WTC11 (cell line): ENCODE measurements around the gene STN1. TPM values are rescaled to one million over a fixed set of nuclear protein-coding genes. Genes with fewer than 3 reads are reported as not detected.

ENCODE experiments used
- ATAC-seq: fragments of 200-7000 bp; cut with Tn5 transposase; 2 replicates; pipeline ENCODE4 v1.10.0; 2021; ENCODE audit warnings: mild to moderate bottlenecking, moderate library complexity
- CTCF ChIA-PET: fragments of 300-600 bp; sonication (Branson Sonifier 250); formaldehyde crosslinking; loops from one replicate; lab custom pipeline; 2021; ENCODE audit warnings: antibody characterized with exemption; lab: Charles Lee
- POLR2A ChIA-PET: fragments of 350-600 bp; sonication (Branson Sonifier 250); formaldehyde crosslinking; loops from one replicate; lab custom pipeline; 2021; ENCODE audit warnings: antibody characterized with exemption; lab: Charles Lee
- DNase-seq: peaks from one replicate; pipeline ENCODE4 v3.0.0; 2021; ENCODE audit warnings: low spot score
- H3K27ac Mint-ChIP-seq: 2 replicates; pipeline ENCODE4 v1.8.0; 2021; ENCODE audit warnings: mixed read lengths
- H3K27me3 Mint-ChIP-seq: 2 replicates; pipeline ENCODE4 v1.8.0; 2021; ENCODE audit warnings: low read depth, mild to moderate bottlenecking, moderate library complexity, mixed read lengths
- H3K36me3 Mint-ChIP-seq: 2 replicates; pipeline ENCODE4 v1.8.0; 2021; ENCODE audit warnings: mixed read lengths
- H3K4me1 Mint-ChIP-seq: 2 replicates; pipeline ENCODE4 v1.8.0; 2022; ENCODE audit warnings: mixed read lengths
- H3K4me3 Mint-ChIP-seq: 2 replicates; pipeline ENCODE4 v1.8.0; 2021; ENCODE audit warnings: mild to moderate bottlenecking, moderate library complexity, mixed read lengths
- H3K9me3 Mint-ChIP-seq: 2 replicates; pipeline ENCODE4 v1.8.0; 2021; ENCODE audit warnings: mixed read lengths
- AR ChIP-seq: fragments of 250-450 bp; sonication (Bioruptor Pico); IDR thresholded peaks from 2 replicates; pipeline ENCODE4 v1.9.0; 2021; ENCODE audit warnings: mild to moderate bottlenecking
- CREM ChIP-seq: sonication (generic); formaldehyde crosslinking; IDR thresholded peaks from 2 replicates; pipeline ENCODE4 v1.8.1; 2022; ENCODE audit warnings: mild to moderate bottlenecking, missing genetic modification reagents, moderate library complexity
- CTCF ChIP-seq: fragments of 200-600 bp; IDR thresholded peaks from 2 replicates; pipeline ENCODE4 v1.8.0; 2022; ENCODE audit warnings: antibody characterized with exemption
- ETV6 ChIP-seq: sonication (generic); formaldehyde crosslinking; IDR thresholded peaks from 2 replicates; pipeline ENCODE4 v1.8.1; 2022; ENCODE audit warnings: mild to moderate bottlenecking, missing genetic modification reagents
- FOXJ3 ChIP-seq: sonication (generic); formaldehyde crosslinking; IDR thresholded peaks from 2 replicates; pipeline ENCODE4 v1.9.0; 2021; ENCODE audit warnings: missing genetic modification reagents, mild to moderate bottlenecking, borderline replicate concordance
- FOXK1 ChIP-seq: sonication (generic); formaldehyde crosslinking; IDR thresholded peaks from 2 replicates; pipeline ENCODE4 v1.8.0; 2022; ENCODE audit warnings: mild to moderate bottlenecking, moderate library complexity, missing genetic modification reagents
- FOXP1 ChIP-seq: sonication (generic); formaldehyde crosslinking; IDR thresholded peaks from 2 replicates; pipeline ENCODE4 v1.8.0; 2022; ENCODE audit warnings: missing genetic modification reagents, mild to moderate bottlenecking, moderate library complexity, borderline replicate concordance
- GABPB1 ChIP-seq: sonication (generic); formaldehyde crosslinking; IDR thresholded peaks from 2 replicates; pipeline ENCODE4 v1.8.1; 2023; ENCODE audit warnings: mild to moderate bottlenecking, missing genetic modification reagents
- MAX ChIP-seq: sonication (generic); formaldehyde crosslinking; IDR thresholded peaks from 2 replicates; pipeline ENCODE4 v1.8.0; 2022; ENCODE audit warnings: mild to moderate bottlenecking, missing genetic modification reagents
- MXD4 ChIP-seq: fragments of 250-450 bp; sonication (Bioruptor Pico); IDR thresholded peaks from 2 replicates; pipeline ENCODE4 v1.8.0; 2021; ENCODE audit warnings: mild to moderate bottlenecking, moderate library complexity, borderline replicate concordance
- NR1H2 ChIP-seq: sonication (generic); formaldehyde crosslinking; IDR thresholded peaks from 2 replicates; pipeline ENCODE4 v1.9.0; 2021; ENCODE audit warnings: mild to moderate bottlenecking, moderate library complexity, missing genetic modification reagents
- SMAD4 ChIP-seq: sonication (generic); formaldehyde crosslinking; IDR thresholded peaks from 2 replicates; pipeline ENCODE4 v1.8.0; 2022; ENCODE audit warnings: mild to moderate bottlenecking, missing genetic modification reagents
- SOX15 ChIP-seq: fragments of 250-450 bp; sonication (Bioruptor Pico); IDR thresholded peaks from 2 replicates; pipeline ENCODE4 v1.9.0; 2021; ENCODE audit warnings: mild to moderate bottlenecking
- SP1 ChIP-seq: sonication (generic); formaldehyde crosslinking; conservative IDR thresholded peaks from 2 replicates; pipeline ENCODE4 v1.8.1; 2022; ENCODE audit warnings: missing genetic modification reagents
- ZBTB21 ChIP-seq: sonication (generic); formaldehyde crosslinking; IDR thresholded peaks from 2 replicates; pipeline ENCODE4 v1.8.1; 2023; ENCODE audit warnings: mild to moderate bottlenecking, missing genetic modification reagents, borderline replicate concordance
- ZNF121 ChIP-seq: sonication (generic); formaldehyde crosslinking; IDR thresholded peaks from 2 replicates; pipeline ENCODE4 v1.8.0; 2023; ENCODE audit warnings: missing genetic modification reagents
- ZNF512 ChIP-seq: sonication (generic); formaldehyde crosslinking; IDR thresholded peaks from 2 replicates; pipeline ENCODE4 v1.8.1; 2022; ENCODE audit warnings: missing genetic modification reagents, borderline replicate concordance
- total RNA-seq: library from RNA; stranded (reverse); gene quantifications from 3 replicates; pipeline ENCODE4 v1.2.3, GENCODE V29; 2021
- TF ChIP-seq, protein P1 (sequence below): sonication (generic); formaldehyde crosslinking; IDR thresholded peaks from 2 replicates; pipeline ENCODE4 v1.8.0; 2023; ENCODE audit warnings: missing genetic modification reagents
- TF ChIP-seq, protein P2 (sequence below): fragments of 250-450 bp; sonication (Bioruptor Pico); IDR thresholded peaks from 2 replicates; pipeline ENCODE4 v2.1.2; 2022; ENCODE audit warnings: mild to moderate bottlenecking, moderate library complexity

STN1 gene
- total RNA-seq, 1 experiment from 2014 or later, result 13.9 TPM

GRCh38 chr10:103841519-103841918 is 76.5 kb downstream of the STN1 start:
- no peak overlapping the region for H3K27ac Mint-ChIP-seq
- no peak overlapping the region for H3K4me3 Mint-ChIP-seq
- no peaks in the 10 kb centered on the region for H3K36me3 Mint-ChIP-seq
- TF ChIP-seq SMAD4 (CRISPR knock-in tag) (no peak), SP1 (CRISPR knock-in tag) (no peak), SOX15 (CRISPR knock-in tag) (no peak), FOXJ3 (CRISPR knock-in tag) (no peak)
- ChIA-PET POLR2A (no interaction called here), CTCF (interaction anchor here (0.6 to 1.3 kb wide), 2 partner anchors 13 to 1452 kb away, joined by 3 to 4 read pairs; no protein-coding TSS in a partner anchor)
- no peaks in the 10 kb centered on the region for H3K9me3 Mint-ChIP-seq
- peaks cover 67% of the 10 kb centered on the region for H3K4me1 Mint-ChIP-seq
- DNase-seq (no peak), ATAC-seq (no peak)
- H3K27me3 Mint-ChIP-seq, result no peaks in the 10 kb centered on the region

DNA sequence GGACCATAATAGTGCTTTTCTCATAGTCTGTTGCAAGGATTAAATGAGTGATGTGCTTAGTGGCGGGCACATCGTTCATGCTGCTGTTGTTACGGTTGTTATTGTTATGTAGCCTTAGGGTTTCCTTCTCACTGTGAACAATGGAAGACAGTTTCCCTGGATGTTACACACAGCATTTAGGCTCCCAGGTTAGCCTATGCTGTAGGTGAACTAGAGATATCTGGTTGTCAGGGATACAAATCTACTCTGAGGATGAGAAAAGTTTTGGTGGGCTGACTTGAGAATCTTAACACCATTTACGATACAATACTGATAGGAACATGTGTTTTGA is 77.3 kb downstream of the STN1 start:
- peak; percentile 58 for ATAC-seq
- no peaks in the 10 kb centered on the region for H3K36me3 Mint-ChIP-seq
- H3K4me3 Mint-ChIP-seq, result no peak overlapping the region; the same call in 1 of the 2 replicates
- TF ChIP-seq NR1H2 (CRISPR knock-in tag), result no peak
- TF ChIP-seq, protein P1, sequence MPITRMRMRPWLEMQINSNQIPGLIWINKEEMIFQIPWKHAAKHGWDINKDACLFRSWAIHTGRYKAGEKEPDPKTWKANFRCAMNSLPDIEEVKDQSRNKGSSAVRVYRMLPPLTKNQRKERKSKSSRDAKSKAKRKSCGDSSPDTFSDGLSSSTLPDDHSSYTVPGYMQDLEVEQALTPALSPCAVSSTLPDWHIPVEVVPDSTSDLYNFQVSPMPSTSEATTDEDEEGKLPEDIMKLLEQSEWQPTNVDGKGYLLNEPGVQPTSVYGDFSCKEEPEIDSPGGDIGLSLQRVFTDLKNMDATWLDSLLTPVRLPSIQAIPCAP, result no peak
- TF ChIP-seq CREM (CRISPR knock-in tag), result no peak
- TF ChIP-seq FOXK1, result no peak
- TF ChIP-seq GABPB1 (CRISPR knock-in tag), result no peak
- TF ChIP-seq ZNF512 (CRISPR knock-in tag), result no peak
- TF ChIP-seq, protein P2, sequence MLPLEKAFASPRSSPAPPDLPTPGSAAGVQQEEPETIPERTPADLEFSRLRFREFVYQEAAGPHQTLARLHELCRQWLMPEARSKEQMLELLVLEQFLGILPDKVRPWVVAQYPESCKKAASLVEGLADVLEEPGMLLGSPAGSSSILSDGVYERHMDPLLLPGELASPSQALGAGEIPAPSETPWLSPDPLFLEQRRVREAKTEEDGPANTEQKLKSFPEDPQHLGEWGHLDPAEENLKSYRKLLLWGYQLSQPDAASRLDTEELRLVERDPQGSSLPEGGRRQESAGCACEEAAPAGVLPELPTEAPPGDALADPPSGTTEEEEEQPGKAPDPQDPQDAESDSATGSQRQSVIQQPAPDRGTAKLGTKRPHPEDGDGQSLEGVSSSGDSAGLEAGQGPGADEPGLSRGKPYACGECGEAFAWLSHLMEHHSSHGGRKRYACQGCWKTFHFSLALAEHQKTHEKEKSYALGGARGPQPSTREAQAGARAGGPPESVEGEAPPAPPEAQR (CRISPR knock-in tag), result no peak
- TF ChIP-seq, all 79 proteins: peak for 0
- CTCF ChIA-PET, result interaction anchor here (1.1 to 2.1 kb wide), 5 partner anchors 7 to 88 kb away, joined by 3 to 9 read pairs (median 4); no protein-coding TSS in a partner anchor
- Mint-ChIP-seq H3K27ac (peak overlapping the region; percentile 35), H3K9me3 (no peaks in the 10 kb centered on the region), H3K4me1 (peaks cover 66% of the 10 kb centered on the region), H3K27me3 (no peaks in the 10 kb centered on the region)
- no peak for DNase-seq
- POLR2A ChIA-PET, result no interaction called here

GRCh38 chr10:103839872-103840739 is 77.9 kb downstream of the STN1 start:
- Mint-ChIP-seq H3K4me3 (no peak overlapping the region; the same call in 1 of the 2 replicates), H3K27me3 (no peaks in the 10 kb centered on the region), H3K36me3 (no peaks in the 10 kb centered on the region), H3K27ac (peak overlapping the region; percentile 35), H3K9me3 (no peaks in the 10 kb centered on the region), H3K4me1 (peaks cover 67% of the 10 kb centered on the region)
- peak; percentile 50 for DNase-seq
- CTCF ChIA-PET, result interaction anchor here (1.1 to 2.1 kb wide), 6 partner anchors 8 to 154 kb away, joined by 3 to 9 read pairs (median 4); no protein-coding TSS in a partner anchor
- peak; percentile 59 for ATAC-seq
- POLR2A ChIA-PET, result no interaction called here
- TF ChIP-seq ZBTB21 (CRISPR knock-in tag), result no peak
- no peak for TF ChIP-seq CTCF
- TF ChIP-seq ZNF121, result 0 out of 2 replicates have a peak, but pooled peaks have one; percentile 39
- 0 out of 2 replicates have a peak, but pooled peaks have one; percentile 20 for TF ChIP-seq FOXP1 (CRISPR knock-in tag)
- peak; percentile 15; the same call in 1 of the 2 replicates for TF ChIP-seq SP1 (CRISPR knock-in tag)
- no peak for TF ChIP-seq AR (CRISPR knock-in tag)
- TF ChIP-seq MAX (CRISPR knock-in tag), result peak; percentile 52; the same call in 1 of the 2 replicates
- no peak for TF ChIP-seq CREM (CRISPR knock-in tag)
- TF ChIP-seq MXD4 (CRISPR knock-in tag), result no peak
- 0 out of 2 replicates have a peak, but pooled peaks have one; percentile 21 for TF ChIP-seq ETV6 (CRISPR knock-in tag)
